ENCODE data around the gene IL17RA.

The IL17RA gene

GRCh38 chr22:17106161-17106784, 21.5 kb downstream of the IL17RA start:
- DNase-seq, result no peak

GRCh38 chr22:17106785-17107546, 22.2 kb downstream of the IL17RA start:
- no peak for DNase-seq

DNA sequence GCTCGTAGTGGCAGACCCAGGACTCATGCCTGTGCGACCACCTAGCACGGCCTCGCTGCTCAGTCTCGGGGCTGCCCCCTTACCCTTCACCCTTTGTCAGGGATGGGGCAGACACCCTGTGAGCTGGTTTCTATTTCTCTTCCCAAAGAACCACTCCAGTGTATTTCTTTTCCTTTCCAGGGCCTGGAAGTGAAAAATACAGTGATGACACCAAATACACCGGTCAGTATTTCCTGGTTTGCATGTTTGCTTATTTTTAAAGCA, 22.7 kb downstream of the IL17RA start:
- no peak for DNase-seq

DNA sequence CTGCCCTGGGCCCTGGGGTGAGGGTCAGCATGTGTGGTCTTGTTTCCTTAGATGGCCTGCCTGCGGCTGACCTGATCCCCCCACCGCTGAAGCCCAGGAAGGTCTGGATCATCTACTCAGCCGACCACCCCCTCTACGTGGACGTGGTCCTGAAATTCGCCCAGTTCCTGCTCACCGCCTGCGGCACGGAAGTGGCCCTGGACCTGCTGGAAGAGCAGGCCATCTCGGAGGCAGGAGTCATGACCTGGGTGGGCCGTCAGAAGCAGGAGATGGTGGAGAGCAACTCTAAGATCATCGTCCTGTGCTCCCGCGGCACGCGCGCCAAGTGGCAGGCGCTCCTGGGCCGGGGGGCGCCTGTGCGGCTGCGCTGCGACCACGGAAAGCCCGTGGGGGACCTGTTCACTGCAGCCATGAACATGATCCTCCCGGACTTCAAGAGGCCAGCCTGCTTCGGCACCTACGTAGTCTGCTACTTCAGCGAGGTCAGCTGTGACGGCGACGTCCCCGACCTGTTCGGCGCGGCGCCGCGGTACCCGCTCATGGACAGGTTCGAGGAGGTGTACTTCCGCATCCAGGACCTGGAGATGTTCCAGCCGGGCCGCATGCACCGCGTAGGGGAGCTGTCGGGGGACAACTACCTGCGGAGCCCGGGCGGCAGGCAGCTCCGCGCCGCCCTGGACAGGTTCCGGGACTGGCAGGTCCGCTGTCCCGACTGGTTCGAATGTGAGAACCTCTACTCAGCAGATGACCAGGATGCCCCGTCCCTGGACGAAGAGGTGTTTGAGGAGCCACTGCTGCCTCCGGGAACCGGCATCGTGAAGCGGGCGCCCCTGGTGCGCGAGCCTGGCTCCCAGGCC, 23.7 kb downstream of the IL17RA start:
- no peak for DNase-seq

DNA sequence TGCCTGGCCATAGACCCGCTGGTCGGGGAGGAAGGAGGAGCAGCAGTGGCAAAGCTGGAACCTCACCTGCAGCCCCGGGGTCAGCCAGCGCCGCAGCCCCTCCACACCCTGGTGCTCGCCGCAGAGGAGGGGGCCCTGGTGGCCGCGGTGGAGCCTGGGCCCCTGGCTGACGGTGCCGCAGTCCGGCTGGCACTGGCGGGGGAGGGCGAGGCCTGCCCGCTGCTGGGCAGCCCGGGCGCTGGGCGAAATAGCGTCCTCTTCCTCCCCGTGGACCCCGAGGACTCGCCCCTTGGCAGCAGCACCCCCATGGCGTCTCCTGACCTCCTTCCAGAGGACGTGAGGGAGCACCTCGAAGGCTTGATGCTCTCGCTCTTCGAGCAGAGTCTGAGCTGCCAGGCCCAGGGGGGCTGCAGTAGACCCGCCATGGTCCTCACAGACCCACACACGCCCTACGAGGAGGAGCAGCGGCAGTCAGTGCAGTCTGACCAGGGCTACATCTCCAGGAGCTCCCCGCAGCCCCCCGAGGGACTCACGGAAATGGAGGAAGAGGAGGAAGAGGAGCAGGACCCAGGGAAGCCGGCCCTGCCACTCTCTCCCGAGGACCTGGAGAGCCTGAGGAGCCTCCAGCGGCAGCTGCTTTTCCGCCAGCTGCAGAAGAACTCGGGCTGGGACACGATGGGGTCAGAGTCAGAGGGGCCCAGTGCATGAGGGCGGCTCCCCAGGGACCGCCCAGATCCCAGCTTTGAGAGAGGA, 24.5 kb downstream of the IL17RA start:
- DNase-seq, result no peak

GRCh38 chr22:17109976-17110375, 25.2 kb downstream of the IL17RA start:
- no peak for DNase-seq

DNA sequence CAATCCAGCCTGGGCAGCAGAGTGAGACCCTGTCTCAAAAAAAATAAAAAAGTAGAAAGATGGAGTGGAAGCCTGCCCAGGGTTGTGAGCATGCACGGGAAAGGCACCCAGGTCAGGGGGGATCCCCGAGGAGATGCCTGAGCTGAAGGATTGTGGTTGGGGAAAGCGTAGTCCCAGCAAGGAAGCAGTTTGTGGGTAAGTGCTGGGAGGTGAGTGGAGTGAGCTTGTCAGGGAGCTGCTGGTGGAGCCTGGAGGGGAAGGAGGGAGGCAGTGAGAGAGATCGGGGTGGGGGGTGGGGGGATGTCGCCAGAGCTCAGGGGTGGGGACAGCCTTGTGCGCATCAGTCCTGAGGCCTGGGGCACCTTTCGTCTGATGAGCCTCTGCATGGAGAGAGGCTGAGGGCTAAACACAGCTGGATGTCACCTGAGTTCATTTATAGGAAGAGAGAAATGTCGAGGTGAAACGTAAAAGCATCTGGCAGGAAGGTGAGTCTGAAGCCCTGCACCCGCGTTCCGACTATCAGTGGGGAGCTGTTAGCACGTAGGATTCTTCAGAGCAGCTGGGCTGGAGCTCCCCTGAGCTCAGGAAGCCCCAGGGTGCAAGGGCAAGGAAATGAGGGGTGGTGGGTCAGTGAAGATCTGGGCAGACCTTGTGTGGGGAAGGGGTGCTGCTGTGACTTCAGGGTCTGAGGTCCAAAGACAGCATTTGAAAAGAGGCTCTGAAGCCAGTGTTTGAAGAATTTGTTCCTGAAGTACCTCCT, 26.2 kb downstream of the IL17RA start:
- no peak for DNase-seq

- no peak for DNase-seq
Observed at GRCh38 chr22:17112491-17113042, 27.8 kb downstream of the IL17RA start.

- no peak for DNase-seq
Observed at GRCh38 chr22:17113600-17113999, 28.8 kb downstream of the IL17RA start.

DNA sequence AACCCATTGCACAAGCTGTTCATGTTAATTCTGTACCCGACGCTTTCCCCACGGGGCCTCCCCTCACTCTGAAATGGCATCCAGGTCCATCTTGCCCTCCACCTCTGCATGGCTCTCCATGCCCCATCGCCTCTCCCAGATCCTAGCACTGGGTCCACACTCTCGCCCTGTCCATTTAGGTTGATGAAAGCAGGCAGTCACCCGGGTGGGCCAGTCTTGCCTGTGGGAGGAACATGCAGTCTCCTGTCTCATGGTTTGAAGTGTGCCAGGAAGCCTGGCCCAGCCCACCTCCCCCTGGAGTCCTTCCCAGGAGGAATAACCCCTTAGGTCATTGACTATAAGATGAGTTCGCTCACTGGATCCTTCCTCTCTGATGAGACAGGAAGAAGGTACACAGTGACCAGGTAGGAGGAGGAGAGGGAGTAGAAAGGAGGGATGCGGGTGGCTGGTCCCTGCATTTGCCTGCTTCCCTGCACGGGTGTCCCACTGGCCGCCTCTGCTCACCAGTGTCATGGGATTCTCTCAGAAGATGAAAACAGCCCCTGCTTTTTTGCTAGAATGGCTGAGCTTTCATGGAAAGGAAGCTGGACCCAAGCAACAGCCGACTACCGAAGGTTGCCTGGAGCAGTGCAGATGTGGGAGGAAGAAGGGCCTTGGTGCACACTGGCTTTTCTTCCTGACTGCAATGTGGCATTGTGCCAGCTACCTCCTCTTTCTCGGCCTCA, 29.5 kb downstream of the IL17RA start:
- no peak for DNase-seq

DNA sequence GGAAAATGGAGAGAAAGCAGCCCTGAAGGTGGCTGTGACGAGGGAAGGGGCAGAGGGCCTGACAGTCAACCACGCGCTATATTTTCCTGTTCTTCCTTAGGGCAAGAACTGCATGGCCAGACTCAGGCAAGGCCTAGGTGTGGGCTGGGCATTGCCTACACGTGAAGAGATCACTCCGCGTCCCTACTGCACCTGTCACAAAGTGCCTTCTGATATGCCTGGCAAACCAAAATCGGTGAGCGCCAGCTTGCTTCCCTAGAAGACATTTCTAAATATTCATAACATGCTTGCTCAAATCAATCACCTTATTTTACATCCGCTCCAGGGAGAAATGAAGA, 30.1 kb downstream of the IL17RA start:
- DNase-seq, result no peak

GRCh38 chr22:17115236-17115635, 30.4 kb downstream of the IL17RA start:
- DNase-seq, result no peak

GRCh38 chr22:17115945-17116565, 31.3 kb downstream of the IL17RA start:
- no peak for DNase-seq

GRCh38 chr22:17116572-17117330, 32.0 kb downstream of the IL17RA start:
- DNase-seq, result no peak

GRCh38 chr22:17117400-17117799, 32.6 kb downstream of the IL17RA start:
- DNase-seq, result no peak

DNA sequence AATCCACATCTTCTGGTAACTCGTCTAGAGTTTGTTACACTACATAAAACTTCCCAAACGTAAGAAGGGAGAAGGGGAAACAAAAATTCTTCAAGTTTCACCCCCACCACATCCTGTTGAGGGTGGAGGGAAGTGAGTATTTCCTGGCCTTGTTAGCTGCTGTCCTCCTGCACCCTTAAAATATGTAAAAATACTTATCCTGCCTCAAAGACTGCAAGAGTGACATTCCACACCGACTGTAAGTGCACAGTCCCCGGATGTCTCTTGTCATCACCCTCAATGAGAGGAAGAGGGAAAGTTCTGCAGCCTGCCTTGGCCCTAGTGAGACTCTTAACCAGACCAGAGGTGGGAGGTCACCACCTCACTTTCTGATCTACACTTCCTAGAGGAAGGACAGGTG, 33.1 kb downstream of the IL17RA start:
- no peak for DNase-seq

GRCh38 chr22:17118342-17118741, 33.5 kb downstream of the IL17RA start:
- DNase-seq, result no peak

- DNase-seq, result no peak
Observed at GRCh38 chr22:17119481-17120202, 34.8 kb downstream of the IL17RA start.

GRCh38 chr22:17120281-17120680, 35.5 kb downstream of the IL17RA start:
- DNase-seq, result peak; percentile 62
